Endothelial cell (in vitro differentiated cells): ENCODE data around the gene GTPBP10. TPM values are rescaled to one million over a fixed set of nuclear protein-coding genes. Genes with fewer than 3 reads are reported as not detected.

Source experiments
- DNase-seq: peaks from one replicate; pipeline ENCODE4 v3.0.0; 2021; ENCODE audit warnings: low spot score
- H3K27ac Mint-ChIP-seq: one replicate; pipeline ENCODE4 v1.8.0; 2021; ENCODE audit warnings: mixed read lengths, inconsistent platforms; ENCODE audit not compliant: unreplicated experiment
- H3K27me3 Mint-ChIP-seq: one replicate; pipeline ENCODE4 v1.8.0; 2021; ENCODE audit warnings: mild to moderate bottlenecking, moderate library complexity, mixed read lengths, inconsistent platforms; ENCODE audit not compliant: unreplicated experiment
- H3K36me3 Mint-ChIP-seq: one replicate; pipeline ENCODE4 v1.8.0; 2021; ENCODE audit warnings: mild to moderate bottlenecking, low read depth, mixed read lengths, inconsistent platforms; ENCODE audit not compliant: unreplicated experiment
- H3K4me1 Mint-ChIP-seq: one replicate; pipeline ENCODE4 v1.8.0; 2021; ENCODE audit warnings: mild to moderate bottlenecking, mixed read lengths, inconsistent platforms; ENCODE audit not compliant: unreplicated experiment
- H3K4me3 Mint-ChIP-seq: one replicate; pipeline ENCODE4 v1.8.0; 2021; ENCODE audit warnings: mild to moderate bottlenecking, mixed read lengths, inconsistent platforms; ENCODE audit not compliant: unreplicated experiment
- H3K9me3 Mint-ChIP-seq: one replicate; pipeline ENCODE4 v1.8.0; 2021; ENCODE audit warnings: mixed read lengths, inconsistent platforms; ENCODE audit not compliant: unreplicated experiment
- total RNA-seq: library from RNA; stranded (reverse); fragmentation: NEBNext Ultra II Directional; extraction: Animal tissue kit (Norgen Biotek cat#: 25700); gene quantifications from one replicate; pipeline ENCODE4 v1.2.1, GENCODE V29; 2021; ENCODE audit not compliant: unreplicated experiment
- TF ChIP-seq, protein P1 (sequence below): fragments of 200-600 bp; sonication (generic); IDR thresholded peaks from one replicate; pipeline ENCODE4 v1.5.0; 2021; ENCODE audit warnings: antibody characterized with exemption; ENCODE audit not compliant: unreplicated experiment

GTPBP10 gene
- total RNA-seq, 1 donor from 2014 or later, result 21.6 TPM

DNA sequence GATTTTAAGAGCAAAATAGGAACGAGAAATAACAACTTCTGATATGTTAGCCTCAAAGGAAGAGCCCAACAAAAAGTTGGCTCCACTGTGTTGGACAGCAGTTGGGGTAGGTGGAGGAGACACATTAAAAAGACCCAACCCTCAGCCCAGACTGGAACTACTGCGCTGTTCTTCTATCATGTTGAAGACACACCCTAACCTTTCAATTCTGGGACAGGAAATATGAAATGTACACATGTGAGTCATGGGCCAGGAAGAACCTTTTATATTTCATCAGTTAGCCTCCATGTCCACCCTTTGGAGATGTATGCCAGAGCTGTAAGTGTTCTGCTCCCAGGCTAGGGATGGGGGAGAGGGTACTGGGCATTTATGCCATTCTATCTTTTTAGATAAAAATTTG lies 78.9 kb downstream of the GTPBP10 start:
- H3K27me3 Mint-ChIP-seq, result peaks cover 2% of the 10 kb centered on the region
- TF ChIP-seq, protein P1, sequence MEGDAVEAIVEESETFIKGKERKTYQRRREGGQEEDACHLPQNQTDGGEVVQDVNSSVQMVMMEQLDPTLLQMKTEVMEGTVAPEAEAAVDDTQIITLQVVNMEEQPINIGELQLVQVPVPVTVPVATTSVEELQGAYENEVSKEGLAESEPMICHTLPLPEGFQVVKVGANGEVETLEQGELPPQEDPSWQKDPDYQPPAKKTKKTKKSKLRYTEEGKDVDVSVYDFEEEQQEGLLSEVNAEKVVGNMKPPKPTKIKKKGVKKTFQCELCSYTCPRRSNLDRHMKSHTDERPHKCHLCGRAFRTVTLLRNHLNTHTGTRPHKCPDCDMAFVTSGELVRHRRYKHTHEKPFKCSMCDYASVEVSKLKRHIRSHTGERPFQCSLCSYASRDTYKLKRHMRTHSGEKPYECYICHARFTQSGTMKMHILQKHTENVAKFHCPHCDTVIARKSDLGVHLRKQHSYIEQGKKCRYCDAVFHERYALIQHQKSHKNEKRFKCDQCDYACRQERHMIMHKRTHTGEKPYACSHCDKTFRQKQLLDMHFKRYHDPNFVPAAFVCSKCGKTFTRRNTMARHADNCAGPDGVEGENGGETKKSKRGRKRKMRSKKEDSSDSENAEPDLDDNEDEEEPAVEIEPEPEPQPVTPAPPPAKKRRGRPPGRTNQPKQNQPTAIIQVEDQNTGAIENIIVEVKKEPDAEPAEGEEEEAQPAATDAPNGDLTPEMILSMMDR, result no peak
- no peak overlapping the region for H3K27ac Mint-ChIP-seq
- no peaks in the 10 kb centered on the region for H3K9me3 Mint-ChIP-seq
- no peak for DNase-seq
- peaks cover 4% of the 10 kb centered on the region for H3K36me3 Mint-ChIP-seq
- H3K4me1 Mint-ChIP-seq, result no peaks in the 10 kb centered on the region
- H3K4me3 Mint-ChIP-seq, result no peak overlapping the region

DNA sequence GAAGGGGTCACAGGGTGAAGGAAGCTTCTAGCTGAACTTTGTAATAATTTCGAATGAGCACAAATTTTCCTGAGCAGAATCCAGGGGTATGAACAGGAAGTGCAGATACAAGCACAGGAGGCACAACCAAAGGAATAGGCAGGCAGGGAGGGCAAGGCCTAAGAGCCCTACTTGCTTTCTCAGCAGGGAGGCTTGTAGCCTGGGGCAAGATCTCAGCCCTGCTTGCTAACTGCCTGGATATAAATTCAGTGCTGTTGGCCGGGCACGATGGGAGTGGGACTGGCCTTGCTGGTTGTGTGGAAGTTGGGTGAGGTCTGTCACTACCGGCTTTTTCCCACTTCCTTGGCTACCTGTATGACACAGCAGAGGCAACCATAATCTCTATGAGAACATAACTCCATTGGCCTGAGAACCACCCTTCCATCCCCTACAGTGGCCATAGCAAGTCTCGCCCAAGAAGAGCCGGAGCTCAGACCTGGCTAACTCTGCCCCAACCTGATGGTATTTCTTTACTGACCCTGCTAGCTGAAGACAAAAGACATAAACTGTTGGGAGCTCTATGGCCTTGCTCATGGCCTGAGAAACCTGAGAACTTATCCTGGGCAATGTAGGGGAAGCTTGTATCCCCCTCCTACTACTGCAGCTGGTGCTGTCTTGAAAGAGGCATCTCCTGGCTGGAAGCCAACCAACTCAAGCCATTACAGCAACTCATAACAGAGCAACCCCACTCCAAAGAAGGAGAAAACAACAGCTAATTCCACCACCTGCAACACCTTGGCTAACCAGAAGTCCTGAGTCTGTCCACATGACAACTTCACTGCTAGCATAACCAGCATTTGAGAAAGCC lies 84.3 kb downstream of the GTPBP10 start:
- TF ChIP-seq, protein P1, result no peak
- Mint-ChIP-seq H3K27me3 (peaks cover 6% of the 10 kb centered on the region), H3K4me3 (no peak overlapping the region), H3K36me3 (peaks cover 3% of the 10 kb centered on the region), H3K9me3 (peaks cover 10% of the 10 kb centered on the region), H3K27ac (no peak overlapping the region), H3K4me1 (no peaks in the 10 kb centered on the region)
- no peak for DNase-seq

GRCh38 chr7:90432752-90433151 lies 86.2 kb downstream of the GTPBP10 start:
- TF ChIP-seq, protein P1, result no peak
- DNase-seq, result no peak
- Mint-ChIP-seq H3K4me3 (no peak overlapping the region), H3K4me1 (no peaks in the 10 kb centered on the region), H3K27ac (no peak overlapping the region), H3K9me3 (peaks cover 10% of the 10 kb centered on the region), H3K36me3 (peaks cover 3% of the 10 kb centered on the region), H3K27me3 (peaks cover 4% of the 10 kb centered on the region)

- Mint-ChIP-seq H3K27me3 (peaks cover 4% of the 10 kb centered on the region), H3K4me1 (no peaks in the 10 kb centered on the region), H3K27ac (no peak overlapping the region), H3K4me3 (no peak overlapping the region), H3K36me3 (peaks cover 3% of the 10 kb centered on the region), H3K9me3 (peaks cover 11% of the 10 kb centered on the region)
- no peak for DNase-seq
- TF ChIP-seq, protein P1, result no peak
These were observed 86.7 kb downstream of the GTPBP10 start for GRCh38 chr7:90433221-90433620.

Other genes with a start within 250 kb of the GTPBP10 start
- gene STEAP1, start 192.2 kb upstream of the GTPBP10 start, total RNA-seq, result 1.0 TPM
- 0.49 TPM for gene STEAP2, start 135.0 kb upstream of the GTPBP10 start, total RNA-seq
- gene CFAP69, start 101.5 kb upstream of the GTPBP10 start, total RNA-seq, result 1.8 TPM
- not detected for gene FAM237B, start 25.4 kb upstream of the GTPBP10 start, total RNA-seq
- gene CLDN12, start 56.7 kb downstream of the GTPBP10 start, total RNA-seq, result 29.0 TPM
- gene PTTG1IP2, start 122.9 kb downstream of the GTPBP10 start, total RNA-seq, result not detected
- 30.2 TPM for gene CDK14, start 249.6 kb downstream of the GTPBP10 start, total RNA-seq